ENCODE measurements around the gene KIF14. TPM values are rescaled to one million over a fixed set of nuclear protein-coding genes. Genes with fewer than 3 reads are reported as not detected.

The KIF14 gene
- total and polyA plus RNA-seq, 2 of the 8 experiments (the other 6 are each of a cell fraction or from before 2014, with no cell fraction given) = 2.6 to 23.3 TPM

GRCh38 chr1:200590001-200590400 is 30.6 kb downstream of the KIF14 start:
- H3K9ac ChIP-seq (replicated peaks in 1 of 4; ENCODE audit: extremely low read depth in 1 of 4, low read depth in 3 of 4, low read length in 3 of 4) = no peak overlapping the region
- no peaks in the 10 kb centered on the region for H4K20me1 ChIP-seq (replicated peaks in 1 of 2; ENCODE audit: control insufficient read depth in 1 of 2, insufficient read depth in 2 of 2, low read length in 2 of 2)
- H3K18ac ChIP-seq (ENCODE audit: extremely low read depth, low read length) = no peak overlapping the region
- no peak overlapping the region for H3K56ac ChIP-seq (replicated peaks; ENCODE audit: insufficient read length, low read depth, low read length)
- no peaks in the 10 kb centered on the region for H3K79me2 ChIP-seq (ENCODE audit: control insufficient read depth in 1 of 2, insufficient read depth in 2 of 2, low read length in 2 of 2)
- no peaks in the 10 kb centered on the region for H3K79me1 ChIP-seq (ENCODE audit: low read depth, low read length)
- no peak overlapping the region for H3K14ac ChIP-seq (ENCODE audit: insufficient read length)
- no peak overlapping the region for H3K4me3 ChIP-seq (ENCODE audit: extremely low read depth in 1 of 4, insufficient read depth in 2 of 4, low read depth in 3 of 4, low read length in 4 of 4)
- H2BK20ac ChIP-seq (ENCODE audit: low read length) = no peak overlapping the region
- no peak overlapping the region for H3K4me2 ChIP-seq (ENCODE audit: insufficient read depth in 1 of 2, low read depth in 2 of 2, low read length in 2 of 2)
- DNase-seq (ENCODE audit: low read depth in 1 of 2, low spot score in 2 of 2) = no peak
- no peaks in the 10 kb centered on the region for H3K4me1 ChIP-seq (replicated peaks in 1 of 4; ENCODE audit: control insufficient read depth in 3 of 4, insufficient read depth in 4 of 4, low read length in 3 of 4)
- no peak overlapping the region for H3K27ac ChIP-seq (ENCODE audit: low read depth, low read length)
- no peak overlapping the region for H4K5ac ChIP-seq (ENCODE audit: insufficient read length, low read depth, low read length)
- no peaks in the 10 kb centered on the region; the same call in 1 of the 2 replicates for H3K23me2 ChIP-seq (ENCODE audit: low read depth, low read length)
- FAIRE-seq = no peak
- H3K23ac ChIP-seq (ENCODE audit: insufficient read length) = no peak overlapping the region
- H3K27me3 ChIP-seq (replicated peaks in 1 of 4; ENCODE audit: control insufficient read depth in 3 of 4, extremely low read depth in 1 of 4, insufficient read depth in 3 of 4, low read length in 3 of 4) = no peaks in the 10 kb centered on the region
- no peak overlapping the region for H3K4ac ChIP-seq (replicated peaks; ENCODE audit: insufficient read length, low read depth, low read length)
- peaks cover 0 to 65% (median 27%) of the 10 kb centered on the region in 4 experiments for H3K36me3 ChIP-seq (ENCODE audit: control insufficient read depth in 2 of 4, insufficient read depth in 4 of 4, low read length in 3 of 4)
- no peak overlapping the region for H4K8ac ChIP-seq (ENCODE audit: extremely low read depth, insufficient read depth, low read length)
- 90% methylated on average over 1 of the region's 1 CpG; no CpG with 5 or more reads in 1 of the 2 experiments for WGBS, 2 experiments (ENCODE audit: extremely low coverage in 1 of 2, insufficient coverage in 1 of 2, insufficient read length in 1 of 2, insufficient replicate concordance in 2 of 2, low coverage in 1 of 2, low lambda C conversion rate in 2 of 2, missing lambda C conversion rate in 1 of 2)
- ChIA-PET POLR2A (ENCODE audit: partially characterized antibody) (interaction anchor here (0.6 kb wide), 1 partner anchor 539 kb away, joined by 4 read pairs; no protein-coding TSS in a partner anchor), CTCF (ENCODE audit: partially characterized antibody) (no interaction called here)
- no peak overlapping the region for H2BK5ac ChIP-seq (ENCODE audit: low read depth, low read length)
- no peak overlapping the region for H4K91ac ChIP-seq (replicated peaks; ENCODE audit: insufficient read length, low read length)
- no peak overlapping the region for H2AFZ ChIP-seq (ENCODE audit: low read length)
- H2AK5ac ChIP-seq (ENCODE audit: low read depth, low read length) = no peak overlapping the region
- H2BK15ac ChIP-seq (ENCODE audit: low read length) = no peak overlapping the region
- H3K9me3 ChIP-seq (ENCODE audit: insufficient read depth in 2 of 2, low read depth in 1 of 2, low read length in 1 of 2) = no peaks in the 10 kb centered on the region
- no peak overlapping the region for H2BK12ac ChIP-seq (ENCODE audit: low read depth, low read length)
- no peak overlapping the region for H2BK120ac ChIP-seq (replicated peaks; ENCODE audit: low read depth, low read length)
- TF ChIP-seq CREB1 (IDR thresholded peaks at IDR 0.05) = no peak
- no peak for TF ChIP-seq SAP30 (IDR thresholded peaks at IDR 0.05; ENCODE audit: insufficient read depth, insufficient replicate concordance, low read length)
- no peak for TF ChIP-seq SP2 (IDR thresholded peaks at IDR 0.05; ENCODE audit: low read length)
- no peak for TF ChIP-seq SP1 (IDR thresholded peaks at IDR 0.05; ENCODE audit: low read depth, low read length)
- TF ChIP-seq NANOG (IDR thresholded peaks at IDR 0.05; ENCODE audit: insufficient read depth, low read depth, low read length, poor library complexity, severe bottlenecking) = no peak
- TF ChIP-seq E2F6 (IDR thresholded peaks at IDR 0.05) = no peak
- no peak for TF ChIP-seq TEAD4 (IDR thresholded peaks at IDR 0.05; ENCODE audit: low read depth, low read length)
- TF ChIP-seq JUN (IDR thresholded peaks at IDR 0.05; ENCODE audit: low read depth, low read length) = no peak
- TF ChIP-seq TCF12 (IDR thresholded peaks at IDR 0.05; ENCODE audit: low read depth, low read length) = no peak
- no peak for TF ChIP-seq HDAC6 (IDR thresholded peaks at IDR 0.05; ENCODE audit: low read depth, low read length)
- no peak for TF ChIP-seq HDAC2 (IDR thresholded peaks at IDR 0.05; ENCODE audit: borderline replicate concordance in 1 of 2, low read depth in 2 of 2, low read length in 2 of 2)
- no peak for TF ChIP-seq GABPA (IDR thresholded peaks at IDR 0.05; ENCODE audit: borderline replicate concordance, insufficient read depth, low read length)
- TF ChIP-seq CBX5 (IDR thresholded peaks at IDR 0.05; ENCODE audit: low read depth, low read length) = no peak
- no peak for TF ChIP-seq RNF2 (IDR thresholded peaks at IDR 0.05; ENCODE audit: borderline replicate concordance, low read depth, low read length, missing control alignments, poor library complexity, severe bottlenecking)

Data from H1 (cell line).